Measurements from ENCODE around the gene CCM2.

The CCM2 gene

GRCh38 chr7:45092100-45092930 is 92.3 kb downstream of the CCM2 start:
- no peaks in the 10 kb centered on the region for H3K9me3 Mint-ChIP-seq
- H3K27me3 Mint-ChIP-seq (ENCODE audit: low read depth) = peaks cover 38% of the 10 kb centered on the region

GRCh38 chr7:45092931-45093235 is 92.9 kb downstream of the CCM2 start:
- no peak for DNase-seq (ENCODE audit: low spot score)
- Mint-ChIP-seq H3K36me3 (ENCODE audit: low read depth) (peaks cover 2% of the 10 kb centered on the region), H3K27ac (no peak overlapping the region), H3K27me3 (ENCODE audit: low read depth) (peaks cover 38% of the 10 kb centered on the region), H3K9me3 (no peaks in the 10 kb centered on the region), H3K4me3 (no peak overlapping the region), H3K4me1 (ENCODE audit: low read depth) (peaks cover 6% of the 10 kb centered on the region)

More at GRCh38 chr7:45092100-45092930, 92.3 kb downstream of the CCM2 start:
- peaks cover 6% of the 10 kb centered on the region for H3K4me1 Mint-ChIP-seq (ENCODE audit: low read depth)
- no peak for DNase-seq (ENCODE audit: low spot score)
- H3K4me3 Mint-ChIP-seq = no peak overlapping the region
- H3K27ac Mint-ChIP-seq = no peak overlapping the region
- no peaks in the 10 kb centered on the region for H3K36me3 Mint-ChIP-seq (ENCODE audit: low read depth)

- Mint-ChIP-seq H3K36me3 (ENCODE audit: low read depth) (peaks cover 22% of the 10 kb centered on the region), H3K4me1 (ENCODE audit: low read depth) (no peaks in the 10 kb centered on the region), H3K27ac (no peak overlapping the region), H3K27me3 (ENCODE audit: low read depth) (peaks cover 2% of the 10 kb centered on the region), H3K9me3 (no peaks in the 10 kb centered on the region), H3K4me3 (no peak overlapping the region)
- DNase-seq (ENCODE audit: low spot score) = no peak
These were observed 99.2 kb downstream of the CCM2 start for GRCh38 chr7:45098983-45099839.

GRCh38 chr7:45099891-45100760 is 100.1 kb downstream of the CCM2 start:
- Mint-ChIP-seq H3K27me3 (ENCODE audit: low read depth) (no peaks in the 10 kb centered on the region), H3K4me1 (ENCODE audit: low read depth) (no peaks in the 10 kb centered on the region), H3K27ac (no peak overlapping the region), H3K36me3 (ENCODE audit: low read depth) (peaks cover 22% of the 10 kb centered on the region), H3K9me3 (no peaks in the 10 kb centered on the region), H3K4me3 (no peak overlapping the region)
- no peak for DNase-seq (ENCODE audit: low spot score)

GRCh38 chr7:45100761-45101480 is 100.9 kb downstream of the CCM2 start:
- no peak overlapping the region for H3K4me3 Mint-ChIP-seq
- no peaks in the 10 kb centered on the region for H3K9me3 Mint-ChIP-seq
- no peaks in the 10 kb centered on the region for H3K4me1 Mint-ChIP-seq (ENCODE audit: low read depth)
- H3K27me3 Mint-ChIP-seq (ENCODE audit: low read depth) = no peaks in the 10 kb centered on the region
- H3K36me3 Mint-ChIP-seq (ENCODE audit: low read depth) = peaks cover 23% of the 10 kb centered on the region
- no peak overlapping the region for H3K27ac Mint-ChIP-seq
- no peak for DNase-seq (ENCODE audit: low spot score)

GRCh38 chr7:45101748-45102147 is 101.7 kb downstream of the CCM2 start:
- peaks cover 28% of the 10 kb centered on the region for H3K36me3 Mint-ChIP-seq (ENCODE audit: low read depth)
- no peaks in the 10 kb centered on the region for H3K9me3 Mint-ChIP-seq
- H3K4me3 Mint-ChIP-seq = no peak overlapping the region
- DNase-seq (ENCODE audit: low spot score) = no peak
- no peaks in the 10 kb centered on the region for H3K4me1 Mint-ChIP-seq (ENCODE audit: low read depth)
- H3K27ac Mint-ChIP-seq = no peak overlapping the region
- no peaks in the 10 kb centered on the region for H3K27me3 Mint-ChIP-seq (ENCODE audit: low read depth)

- no peak for DNase-seq (ENCODE audit: low spot score)
- no peaks in the 10 kb centered on the region for H3K9me3 Mint-ChIP-seq
- H3K27ac Mint-ChIP-seq = no peak overlapping the region
- peaks cover 36% of the 10 kb centered on the region for H3K36me3 Mint-ChIP-seq (ENCODE audit: low read depth)
- peaks cover 8% of the 10 kb centered on the region for H3K4me1 Mint-ChIP-seq (ENCODE audit: low read depth)
- no peak overlapping the region for H3K4me3 Mint-ChIP-seq
- no peaks in the 10 kb centered on the region for H3K27me3 Mint-ChIP-seq (ENCODE audit: low read depth)
These were observed 103.0 kb downstream of the CCM2 start for GRCh38 chr7:45102785-45103712.

- no peaks in the 10 kb centered on the region for H3K27me3 Mint-ChIP-seq (ENCODE audit: low read depth)
- no peak for DNase-seq (ENCODE audit: low spot score)
- peaks cover 17% of the 10 kb centered on the region for H3K4me1 Mint-ChIP-seq (ENCODE audit: low read depth)
- H3K36me3 Mint-ChIP-seq (ENCODE audit: low read depth) = peaks cover 45% of the 10 kb centered on the region
- no peak overlapping the region for H3K27ac Mint-ChIP-seq
- no peaks in the 10 kb centered on the region for H3K9me3 Mint-ChIP-seq
- no peak overlapping the region for H3K4me3 Mint-ChIP-seq
These were observed 104.2 kb downstream of the CCM2 start for GRCh38 chr7:45103958-45104843.

GRCh38 chr7:45104844-45105587 is 105.0 kb downstream of the CCM2 start:
- Mint-ChIP-seq H3K4me3 (no peak overlapping the region), H3K36me3 (ENCODE audit: low read depth) (peaks cover 45% of the 10 kb centered on the region), H3K27me3 (ENCODE audit: low read depth) (no peaks in the 10 kb centered on the region), H3K4me1 (ENCODE audit: low read depth) (peaks cover 20% of the 10 kb centered on the region), H3K9me3 (no peaks in the 10 kb centered on the region), H3K27ac (no peak overlapping the region)
- no peak for DNase-seq (ENCODE audit: low spot score)

GRCh38 chr7:45105588-45106188 is 105.7 kb downstream of the CCM2 start:
- Mint-ChIP-seq H3K36me3 (ENCODE audit: low read depth) (peaks cover 48% of the 10 kb centered on the region), H3K4me3 (no peak overlapping the region), H3K4me1 (ENCODE audit: low read depth) (peaks cover 25% of the 10 kb centered on the region)

GRCh38 chr7:45106820-45107219 is 106.8 kb downstream of the CCM2 start:
- H3K9me3 Mint-ChIP-seq = no peaks in the 10 kb centered on the region
- H3K4me3 Mint-ChIP-seq = peak overlapping the region; percentile 32
- H3K27me3 Mint-ChIP-seq (ENCODE audit: low read depth) = peaks cover 3% of the 10 kb centered on the region
- peaks cover 47% of the 10 kb centered on the region for H3K36me3 Mint-ChIP-seq (ENCODE audit: low read depth)
- no peak for DNase-seq (ENCODE audit: low spot score)
- H3K4me1 Mint-ChIP-seq (ENCODE audit: low read depth) = peaks cover 29% of the 10 kb centered on the region
- no peak overlapping the region for H3K27ac Mint-ChIP-seq

More at GRCh38 chr7:45105588-45106188, 105.7 kb downstream of the CCM2 start:
- H3K27ac Mint-ChIP-seq = no peak overlapping the region
- H3K27me3 Mint-ChIP-seq (ENCODE audit: low read depth) = no peaks in the 10 kb centered on the region
- no peaks in the 10 kb centered on the region for H3K9me3 Mint-ChIP-seq
- DNase-seq (ENCODE audit: low spot score) = no peak

Measured in T-helper 2 cell treated with Interferon-gamma antibody and Interleukin-4, amounts not matched to agents 5 μg/mL and 100 μg/mL, for 36 hours (primary cell).